Aortic smooth muscle cell (primary cell): ENCODE results near the gene SSC4D. TPM values are rescaled to one million over a fixed set of nuclear protein-coding genes. Genes with fewer than 3 reads are reported as not detected.

Experiments used
- total RNA-seq: library from RNA; depleted of rRNA; stranded (reverse); fragments of >200 nt; gene quantifications from 2 replicates; pipeline ENCODE4 v1.2.3, GENCODE V29; 2014

Gene SSC4D
- 0.53 and 0.56 TPM in 2 replicates for total RNA-seq

GRCh38 chr7:76409537-76409936 lies at the start of gene SSC4D:
SSC4D (minus strand) TSS chr7:76409697; CDS start chr7:76404439, 5,258 bp downstream.

GRCh38 chr7:76424413-76425111 lies 15.1 kb upstream of the SSC4D start, which contains the start of gene ZP3:
ZP3 (plus strand) TSS chr7:76424950; CDS start chr7:76424965, 15 bp downstream.

GRCh38 chr7:76358481-76359110 lies 50.9 kb downstream of the SSC4D start, which contains the start of gene YWHAG:
YWHAG (minus strand) TSS chr7:76358991; CDS start chr7:76358808, 183 bp downstream.

Other genes with a start within 250 kb of the SSC4D start
- under 0.01 TPM in 1 of 2 replicates, not detected in the other for gene SRRM3, start 207.8 kb downstream of the SSC4D start, total RNA-seq
- 28.0 and 47.0 TPM in 2 replicates for gene HSPB1, start 107.0 kb downstream of the SSC4D start, total RNA-seq
- 84.9 and 97.8 TPM in 2 replicates for gene YWHAG, start 50.7 kb downstream of the SSC4D start, total RNA-seq
- 0.92 and 0.99 TPM in 2 replicates for gene ZP3, start 15.3 kb upstream of the SSC4D start, total RNA-seq
- gene DTX2, start 52.0 kb upstream of the SSC4D start, total RNA-seq: 3.0 and 4.5 TPM in 2 replicates
- 0.19 and 0.26 TPM in 2 replicates for gene UPK3B, start 100.9 kb upstream of the SSC4D start, total RNA-seq
- 0.06 and 0.13 TPM in 2 replicates for gene SPDYE16, start 133.6 kb upstream of the SSC4D start, total RNA-seq
- 4.1 and 5.3 TPM in 2 replicates for gene POMZP3, start 217.6 kb upstream of the SSC4D start, total RNA-seq